ENCODE results near the gene HENMT1. TPM values are rescaled to one million over a fixed set of nuclear protein-coding genes. Genes with fewer than 3 reads are reported as not detected.
A peak's percentile ranks its signal among the peaks of the same experiment; 100 is the strongest.

HENMT1 gene
- total and polyA plus RNA-seq, 9 of the 15 experiments (the other 6 are each of a cell fraction or from before 2014, with no cell fraction given), result not detected

- TF ChIP-seq IRF9 (tag; IDR thresholded peaks at IDR 0.05), result peak; percentile 90
- 0 out of 2 replicates have a peak, but pooled peaks have one; percentile 32 for TF ChIP-seq E2F3 (CRISPR knock-in tag; IDR thresholded peaks at IDR 0.05)
- TF ChIP-seq BACH1 (tag; IDR thresholded peaks at IDR 0.05), result peak; percentile 60; the same call in 1 of the 2 replicates
- 0 out of 2 replicates have a peak, but pooled peaks have one; percentile 32 for TF ChIP-seq TAF7 (tag; IDR thresholded peaks at IDR 0.05)
- TF ChIP-seq ZNF592 (IDR thresholded peaks at IDR 0.05), result peak; percentile 27; the same call in 1 of the 2 replicates
- TF ChIP-seq TAF15 (IDR thresholded peaks at IDR 0.05; ENCODE audit: low read depth, low read length), result no peak
- TF ChIP-seq RAD51 (IDR thresholded peaks at IDR 0.05; ENCODE audit: borderline replicate concordance, low read depth), result no peak
- TF ChIP-seq MAZ (CRISPR knock-in tag; conservative IDR thresholded peaks at IDR 0.05 in 1 of 2, IDR thresholded peaks at IDR 0.05 in 1 of 2), result no peak
- no peak for TF ChIP-seq FOS (IDR thresholded peaks at IDR 0.05; ENCODE audit: extremely low read depth, insufficient read length)
- TF ChIP-seq FOXK1 (CRISPR knock-in tag; IDR thresholded peaks at IDR 0.05; ENCODE audit: borderline replicate concordance), result 0 out of 2 replicates have a peak, but pooled peaks have one; percentile 7
- TF ChIP-seq SMAD4 (CRISPR knock-in tag; conservative IDR thresholded peaks at IDR 0.05), result peak; percentile 43
- TF ChIP-seq BRD4 (IDR thresholded peaks at IDR 0.05), result peak; percentile 67; the same call in 1 of the 2 replicates
- TF ChIP-seq FOXK2 (conservative IDR thresholded peaks at IDR 0.05 in 1 of 2, IDR thresholded peaks at IDR 0.05 in 1 of 2; ENCODE audit: low read depth in 2 of 2), result peak in 1 of 2 experiments; percentile 17; a peak in 1 of 4 replicates
- TF ChIP-seq TBL1XR1 (IDR thresholded peaks at IDR 0.05; ENCODE audit: low read length in 2 of 2), result 0 out of 4 replicates have a peak, but pooled peaks of 1 of the 2 experiments have one; percentile 8
- TF ChIP-seq HNRNPUL1 (IDR thresholded peaks at IDR 0.05; ENCODE audit: low read length), result no peak
- TF ChIP-seq DDX20 (tag; IDR thresholded peaks at IDR 0.05; ENCODE audit: low read depth), result no peak
- no peak for TF ChIP-seq E4F1 (CRISPR knock-in tag; IDR thresholded peaks at IDR 0.05; ENCODE audit: borderline replicate concordance)
- TF ChIP-seq ZNF830 (CRISPR knock-in tag; IDR thresholded peaks at IDR 0.05), result no peak
- no peak for TF ChIP-seq DACH1 (IDR thresholded peaks at IDR 0.05; ENCODE audit: partially characterized antibody)
- peak; percentile 79 for TF ChIP-seq GABPA (tag; conservative IDR thresholded peaks at IDR 0.05; ENCODE audit: low read depth)
Observed at GRCh38 chr1:108646648-108647269, 14.1 kb downstream of the HENMT1 start (continued).
